ENCODE measurements around the gene FIBP. TPM values are rescaled to one million over a fixed set of nuclear protein-coding genes. Genes with fewer than 3 reads are reported as not detected.

FIBP gene
- total RNA-seq, 1 experiment from 2014 or later, result 93.1 TPM

DNA sequence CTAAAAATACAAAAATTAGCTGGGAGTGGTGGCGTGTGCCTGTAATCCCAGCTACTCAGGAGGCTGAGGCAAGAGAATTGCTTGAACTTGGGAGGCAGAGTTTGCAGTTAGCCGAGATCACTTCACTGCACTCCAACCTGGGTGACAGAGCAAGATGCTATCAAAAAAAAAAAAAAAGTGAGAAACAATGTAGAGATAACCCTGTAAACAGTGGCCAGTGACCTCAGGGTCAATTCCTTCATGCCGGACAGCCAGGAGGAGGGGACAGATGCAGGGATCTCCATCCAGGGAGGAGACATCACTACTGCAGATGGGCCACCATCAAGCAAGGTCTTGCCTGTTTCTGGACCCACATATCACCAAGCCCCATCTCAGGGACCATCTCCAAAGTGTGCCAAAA lies 40.5 kb downstream of the FIBP start:
- H3K9me3 Mint-ChIP-seq, result peaks cover 6% of the 10 kb centered on the region; the same call in 1 of the 2 replicates
- H3K4me3 Mint-ChIP-seq, result no peak overlapping the region
- H3K4me1 Mint-ChIP-seq, result peaks cover 11% of the 10 kb centered on the region
- no peak overlapping the region for H3K27ac Mint-ChIP-seq
- ChIA-PET CTCF (interaction anchor here (0.7 to 3.5 kb wide), 5 partner anchors 12 to 1441 kb away, joined by 3 to 14 read pairs (median 9); partner anchors contain the start of genes ANKRD13D, FIBP and MUS81), POLR2A (no interaction called here)
- TF ChIP-seq, protein P1, sequence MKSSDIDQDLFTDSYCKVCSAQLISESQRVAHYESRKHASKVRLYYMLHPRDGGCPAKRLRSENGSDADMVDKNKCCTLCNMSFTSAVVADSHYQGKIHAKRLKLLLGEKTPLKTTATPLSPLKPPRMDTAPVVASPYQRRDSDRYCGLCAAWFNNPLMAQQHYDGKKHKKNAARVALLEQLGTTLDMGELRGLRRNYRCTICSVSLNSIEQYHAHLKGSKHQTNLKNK (CRISPR knock-in tag; IDR thresholded peaks at IDR 0.05), result no peak
- TF ChIP-seq PRRX2 (CRISPR knock-in tag; IDR thresholded peaks at IDR 0.05) (no peak), CREB1 (CRISPR knock-in tag; IDR thresholded peaks at IDR 0.05) (no peak), FOXJ3 (CRISPR knock-in tag; IDR thresholded peaks at IDR 0.05; ENCODE audit: borderline replicate concordance) (no peak), NFATC4 (CRISPR knock-in tag; IDR thresholded peaks at IDR 0.05) (no peak), RELA (CRISPR knock-in tag; IDR thresholded peaks at IDR 0.05; ENCODE audit: borderline replicate concordance) (no peak), JAZF1 (CRISPR knock-in tag; IDR thresholded peaks at IDR 0.05) (no peak), ZBTB21 (CRISPR knock-in tag; IDR thresholded peaks at IDR 0.05; ENCODE audit: borderline replicate concordance) (no peak), OVOL2 (CRISPR knock-in tag; IDR thresholded peaks at IDR 0.05; ENCODE audit: borderline replicate concordance) (no peak)
- TF ChIP-seq, protein P2, sequence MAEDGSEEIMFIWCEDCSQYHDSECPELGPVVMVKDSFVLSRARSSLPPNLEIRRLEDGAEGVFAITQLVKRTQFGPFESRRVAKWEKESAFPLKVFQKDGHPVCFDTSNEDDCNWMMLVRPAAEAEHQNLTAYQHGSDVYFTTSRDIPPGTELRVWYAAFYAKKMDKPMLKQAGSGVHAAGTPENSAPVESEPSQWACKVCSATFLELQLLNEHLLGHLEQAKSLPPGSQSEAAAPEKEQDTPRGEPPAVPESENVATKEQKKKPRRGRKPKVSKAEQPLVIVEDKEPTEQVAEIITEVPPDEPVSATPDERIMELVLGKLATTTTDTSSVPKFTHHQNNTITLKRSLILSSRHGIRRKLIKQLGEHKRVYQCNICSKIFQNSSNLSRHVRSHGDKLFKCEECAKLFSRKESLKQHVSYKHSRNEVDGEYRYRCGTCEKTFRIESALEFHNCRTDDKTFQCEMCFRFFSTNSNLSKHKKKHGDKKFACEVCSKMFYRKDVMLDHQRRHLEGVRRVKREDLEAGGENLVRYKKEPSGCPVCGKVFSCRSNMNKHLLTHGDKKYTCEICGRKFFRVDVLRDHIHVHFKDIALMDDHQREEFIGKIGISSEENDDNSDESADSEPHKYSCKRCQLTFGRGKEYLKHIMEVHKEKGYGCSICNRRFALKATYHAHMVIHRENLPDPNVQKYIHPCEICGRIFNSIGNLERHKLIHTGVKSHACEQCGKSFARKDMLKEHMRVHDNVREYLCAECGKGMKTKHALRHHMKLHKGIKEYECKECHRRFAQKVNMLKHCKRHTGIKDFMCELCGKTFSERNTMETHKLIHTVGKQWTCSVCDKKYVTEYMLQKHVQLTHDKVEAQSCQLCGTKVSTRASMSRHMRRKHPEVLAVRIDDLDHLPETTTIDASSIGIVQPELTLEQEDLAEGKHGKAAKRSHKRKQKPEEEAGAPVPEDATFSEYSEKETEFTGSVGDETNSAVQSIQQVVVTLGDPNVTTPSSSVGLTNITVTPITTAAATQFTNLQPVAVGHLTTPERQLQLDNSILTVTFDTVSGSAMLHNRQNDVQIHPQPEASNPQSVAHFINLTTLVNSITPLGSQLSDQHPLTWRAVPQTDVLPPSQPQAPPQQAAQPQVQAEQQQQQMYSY (CRISPR knock-in tag; IDR thresholded peaks at IDR 0.05), result no peak
- TF ChIP-seq, protein P3, sequence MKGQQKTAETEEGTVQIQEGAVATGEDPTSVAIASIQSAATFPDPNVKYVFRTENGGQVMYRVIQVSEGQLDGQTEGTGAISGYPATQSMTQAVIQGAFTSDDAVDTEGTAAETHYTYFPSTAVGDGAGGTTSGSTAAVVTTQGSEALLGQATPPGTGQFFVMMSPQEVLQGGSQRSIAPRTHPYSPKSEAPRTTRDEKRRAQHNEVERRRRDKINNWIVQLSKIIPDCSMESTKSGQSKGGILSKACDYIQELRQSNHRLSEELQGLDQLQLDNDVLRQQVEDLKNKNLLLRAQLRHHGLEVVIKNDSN (CRISPR knock-in tag; IDR thresholded peaks at IDR 0.05), result no peak
- TF ChIP-seq, protein P4, sequence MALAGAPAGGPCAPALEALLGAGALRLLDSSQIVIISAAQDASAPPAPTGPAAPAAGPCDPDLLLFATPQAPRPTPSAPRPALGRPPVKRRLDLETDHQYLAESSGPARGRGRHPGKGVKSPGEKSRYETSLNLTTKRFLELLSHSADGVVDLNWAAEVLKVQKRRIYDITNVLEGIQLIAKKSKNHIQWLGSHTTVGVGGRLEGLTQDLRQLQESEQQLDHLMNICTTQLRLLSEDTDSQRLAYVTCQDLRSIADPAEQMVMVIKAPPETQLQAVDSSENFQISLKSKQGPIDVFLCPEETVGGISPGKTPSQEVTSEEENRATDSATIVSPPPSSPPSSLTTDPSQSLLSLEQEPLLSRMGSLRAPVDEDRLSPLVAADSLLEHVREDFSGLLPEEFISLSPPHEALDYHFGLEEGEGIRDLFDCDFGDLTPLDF (CRISPR knock-in tag; IDR thresholded peaks at IDR 0.05), result no peak
- DNase-seq (ENCODE audit: low spot score) (no peak), ATAC-seq (no peak)
- H3K36me3 Mint-ChIP-seq, result peaks cover 14% of the 10 kb centered on the region
- H3K27me3 Mint-ChIP-seq (ENCODE audit: low read depth), result peaks cover 13% of the 10 kb centered on the region

DNA sequence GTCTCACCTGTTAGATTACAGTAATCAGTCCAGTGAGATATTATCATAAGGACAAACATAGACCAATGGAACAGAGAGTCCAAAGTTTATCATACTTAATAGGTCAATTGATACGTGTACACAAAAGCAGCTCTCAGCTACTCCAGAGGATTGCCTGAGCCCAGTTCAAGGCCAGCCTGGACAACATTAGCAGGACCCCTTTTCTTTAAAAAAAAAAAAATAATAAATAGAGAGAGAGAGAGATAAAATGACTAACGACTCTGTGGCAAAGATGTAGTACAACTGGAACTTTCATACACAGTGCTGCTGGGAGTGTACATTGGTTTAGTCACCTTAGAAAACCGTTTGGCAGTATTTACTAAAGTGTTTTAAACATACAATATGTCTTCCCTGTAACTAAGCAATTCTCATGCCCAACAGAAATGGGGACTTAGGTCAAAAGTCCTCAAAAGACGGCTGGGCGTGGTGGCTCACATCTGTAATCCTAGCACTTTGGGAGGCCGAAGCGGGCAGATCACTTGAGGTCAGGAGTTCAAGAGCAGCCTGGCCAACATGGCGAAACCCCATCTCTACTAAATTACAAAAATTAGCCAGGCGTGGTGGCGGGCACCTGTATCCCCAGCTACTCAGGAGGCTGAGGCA lies 43.9 kb downstream of the FIBP start:
- ChIA-PET CTCF (interaction anchor here (1.2 to 2.2 kb wide), 2 partner anchors 40 to 65 kb away, joined by 6 read pairs; no protein-coding TSS in a partner anchor), POLR2A (no interaction called here)
- H3K4me3 Mint-ChIP-seq, result no peak overlapping the region

More for the DNA sequence above, 43.9 kb downstream of the FIBP start:
- no peak overlapping the region for H3K27ac Mint-ChIP-seq
- peaks cover 13% of the 10 kb centered on the region for H3K27me3 Mint-ChIP-seq (ENCODE audit: low read depth)
- H3K36me3 Mint-ChIP-seq, result no peaks in the 10 kb centered on the region
- TF ChIP-seq, protein P1 (CRISPR knock-in tag; IDR thresholded peaks at IDR 0.05), result no peak
- TF ChIP-seq HMGA2 (CRISPR knock-in tag; IDR thresholded peaks at IDR 0.05) (no peak), RORB (CRISPR knock-in tag; IDR thresholded peaks at IDR 0.05) (no peak), RELA (CRISPR knock-in tag; IDR thresholded peaks at IDR 0.05; ENCODE audit: borderline replicate concordance) (no peak), EMX1 (CRISPR knock-in tag; IDR thresholded peaks at IDR 0.05) (no peak), MXD4 (CRISPR knock-in tag; IDR thresholded peaks at IDR 0.05; ENCODE audit: borderline replicate concordance) (no peak)
- TF ChIP-seq, protein P5, sequence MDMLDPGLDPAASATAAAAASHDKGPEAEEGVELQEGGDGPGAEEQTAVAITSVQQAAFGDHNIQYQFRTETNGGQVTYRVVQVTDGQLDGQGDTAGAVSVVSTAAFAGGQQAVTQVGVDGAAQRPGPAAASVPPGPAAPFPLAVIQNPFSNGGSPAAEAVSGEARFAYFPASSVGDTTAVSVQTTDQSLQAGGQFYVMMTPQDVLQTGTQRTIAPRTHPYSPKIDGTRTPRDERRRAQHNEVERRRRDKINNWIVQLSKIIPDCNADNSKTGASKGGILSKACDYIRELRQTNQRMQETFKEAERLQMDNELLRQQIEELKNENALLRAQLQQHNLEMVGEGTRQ (CRISPR knock-in tag; IDR thresholded peaks at IDR 0.05), result no peak
- TF ChIP-seq, protein P6, sequence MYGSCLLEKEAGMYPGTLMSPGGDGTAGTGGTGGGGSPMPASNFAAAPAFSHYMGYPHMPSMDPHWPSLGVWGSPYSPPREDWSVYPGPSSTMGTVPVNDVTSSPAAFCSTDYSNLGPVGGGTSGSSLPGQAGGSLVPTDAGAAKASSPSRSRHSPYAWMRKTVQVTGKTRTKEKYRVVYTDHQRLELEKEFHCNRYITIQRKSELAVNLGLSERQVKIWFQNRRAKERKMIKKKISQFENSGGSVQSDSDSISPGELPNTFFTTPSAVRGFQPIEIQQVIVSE (CRISPR knock-in tag; IDR thresholded peaks at IDR 0.05; ENCODE audit: borderline replicate concordance), result no peak
- TF ChIP-seq, protein P7, sequence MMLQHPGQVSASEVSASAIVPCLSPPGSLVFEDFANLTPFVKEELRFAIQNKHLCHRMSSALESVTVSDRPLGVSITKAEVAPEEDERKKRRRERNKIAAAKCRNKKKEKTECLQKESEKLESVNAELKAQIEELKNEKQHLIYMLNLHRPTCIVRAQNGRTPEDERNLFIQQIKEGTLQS (CRISPR knock-in tag; conservative IDR thresholded peaks at IDR 0.05), result no peak
- TF ChIP-seq, protein P8, sequence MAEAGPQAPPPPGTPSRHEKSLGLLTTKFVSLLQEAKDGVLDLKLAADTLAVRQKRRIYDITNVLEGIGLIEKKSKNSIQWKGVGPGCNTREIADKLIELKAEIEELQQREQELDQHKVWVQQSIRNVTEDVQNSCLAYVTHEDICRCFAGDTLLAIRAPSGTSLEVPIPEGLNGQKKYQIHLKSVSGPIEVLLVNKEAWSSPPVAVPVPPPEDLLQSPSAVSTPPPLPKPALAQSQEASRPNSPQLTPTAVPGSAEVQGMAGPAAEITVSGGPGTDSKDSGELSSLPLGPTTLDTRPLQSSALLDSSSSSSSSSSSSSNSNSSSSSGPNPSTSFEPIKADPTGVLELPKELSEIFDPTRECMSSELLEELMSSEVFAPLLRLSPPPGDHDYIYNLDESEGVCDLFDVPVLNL (CRISPR knock-in tag; IDR thresholded peaks at IDR 0.05; ENCODE audit: borderline replicate concordance, low read depth), result no peak
- TF ChIP-seq, protein P9, sequence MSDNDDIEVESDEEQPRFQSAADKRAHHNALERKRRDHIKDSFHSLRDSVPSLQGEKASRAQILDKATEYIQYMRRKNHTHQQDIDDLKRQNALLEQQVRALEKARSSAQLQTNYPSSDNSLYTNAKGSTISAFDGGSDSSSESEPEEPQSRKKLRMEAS (CRISPR knock-in tag; IDR thresholded peaks at IDR 0.05), result no peak
- DNase-seq (ENCODE audit: low spot score), result no peak
- H3K4me1 Mint-ChIP-seq, result peaks cover 3% of the 10 kb centered on the region
- H3K9me3 Mint-ChIP-seq, result no peaks in the 10 kb centered on the region
- ATAC-seq, result no peak
